ENCODE results near the gene KCNJ4. TPM values are rescaled to one million over a fixed set of nuclear protein-coding genes. Genes with fewer than 3 reads are reported as not detected.
"Not testable (repeated sequence)": the region's sequence is repeated elsewhere in the genome, so short reads cannot be mapped to it uniquely, and the experiment has no call there.

The KCNJ4 gene
- total RNA-seq, 1 donor from 2014 or later = not detected

- DNase-seq (ENCODE audit: extremely low read depth, low read depth, low spot score) = not testable (repeated sequence)
These were observed 66.2 kb downstream of the KCNJ4 start for GRCh38 chr22:38388506-38389427.

- DNase-seq (ENCODE audit: extremely low read depth, low read depth, low spot score) = not testable (repeated sequence)
These were observed 68.1 kb downstream of the KCNJ4 start for GRCh38 chr22:38386918-38387317.

- DNase-seq (ENCODE audit: extremely low read depth, low read depth, low spot score) = no peak
These were observed 71.6 kb downstream of the KCNJ4 start for GRCh38 chr22:38383417-38383816.

- DNase-seq (ENCODE audit: extremely low read depth, low read depth, low spot score) = not testable (repeated sequence)
These were observed 73.6 kb downstream of the KCNJ4 start for GRCh38 chr22:38381371-38381770.

Other genes starting within 250 kb of the KCNJ4 start
- 128 and 165 TPM in 2 replicates for gene TMEM184B, start 182.2 kb downstream of the KCNJ4 start, total RNA-seq
- gene CSNK1E, start 137.8 kb downstream of the KCNJ4 start, total RNA-seq = 142 and 187 TPM in 2 replicates
- 36.2 and 61.1 TPM in 2 replicates for gene KDELR3, start 12.9 kb upstream of the KCNJ4 start, total RNA-seq
- gene DDX17, start 51.1 kb upstream of the KCNJ4 start, total RNA-seq = 214 and 364 TPM in 2 replicates
- 1.3 TPM in 1 of 2 replicates, not detected in the other for gene DMC1, start 115.0 kb upstream of the KCNJ4 start, total RNA-seq
- gene FAM227A, start 201.2 kb upstream of the KCNJ4 start, total RNA-seq = 1.9 and 3.3 TPM in 2 replicates
- 23.7 and 28.0 TPM in 2 replicates for gene CBY1, start 201.4 kb upstream of the KCNJ4 start, total RNA-seq
- 38.9 and 57.0 TPM in 2 replicates for gene TOMM22, start 226.8 kb upstream of the KCNJ4 start, total RNA-seq
- 64.8 and 78.3 TPM in 2 replicates for gene JOSD1, start 245.7 kb upstream of the KCNJ4 start, total RNA-seq

Data from glomerular endothelial cell (primary cell).